ENCODE results near the gene PRKG1. TPM values are rescaled to one million over a fixed set of nuclear protein-coding genes. Genes with fewer than 3 reads are reported as not detected.

Gene PRKG1
- total and polyA plus RNA-seq, 4 donors, result 0.46 to 5.1 (median 1.5) TPM

GRCh38 chr10:51080311-51081006 is 6.2 kb downstream of the PRKG1 start:
- Histone ChIP-seq H3K4me3 (ENCODE audit: low read depth in 1 of 3, low read length in 3 of 3) (no peak overlapping the region), H3K9ac (ENCODE audit: low read depth in 1 of 2, low read length in 2 of 2) (no peak overlapping the region), H3K27ac (ENCODE audit: low read depth in 1 of 2, low read length in 2 of 2) (no peak overlapping the region), H3K4me1 (ENCODE audit: control insufficient read depth in 4 of 4, insufficient read depth in 4 of 4, low read length in 3 of 4) (peaks cover 0 to 3% (median 0%) of the 10 kb centered on the region in 4 donors), H3K36me3 (ENCODE audit: control insufficient read depth in 4 of 4, insufficient read depth in 3 of 4, low read depth in 1 of 4, low read length in 3 of 4) (no peaks in the 10 kb centered on the region), H3K9me3 (ENCODE audit: control insufficient read depth in 4 of 4, low read length in 3 of 4) (no peaks in the 10 kb centered on the region), H3K27me3 (ENCODE audit: control insufficient read depth in 4 of 4, insufficient read depth in 4 of 4, low read length in 3 of 4) (peaks cover 0 to 9% (median 3%) of the 10 kb centered on the region in 4 donors)
- DNase-seq (ENCODE audit: low spot score), result no peak
- no peak for TF ChIP-seq FOXA1 (IDR thresholded peaks at IDR 0.05)
- TF ChIP-seq CTCF (IDR thresholded peaks at IDR 0.05; ENCODE audit: low read depth, low read length, missing input control), result no peak
- TF ChIP-seq YY1 (IDR thresholded peaks at IDR 0.05), result no peak
- no peak for TF ChIP-seq FOXA2 (IDR thresholded peaks at IDR 0.05)
- no peak for TF ChIP-seq GABPA (IDR thresholded peaks at IDR 0.05 in 1 of 2, conservative IDR thresholded peaks at IDR 0.05 in 1 of 2)
- TF ChIP-seq SP1 (IDR thresholded peaks at IDR 0.05), result no peak
- no peak for TF ChIP-seq ZBTB33 (IDR thresholded peaks at IDR 0.05)
- no peak for TF ChIP-seq ATF3 (IDR thresholded peaks at IDR 0.05)
- no peak for TF ChIP-seq EGR1 (IDR thresholded peaks at IDR 0.05; ENCODE audit: low read depth in 2 of 2)
- TF ChIP-seq HNF4G (IDR thresholded peaks at IDR 0.05), result no peak
- no peak for TF ChIP-seq REST (IDR thresholded peaks at IDR 0.05)
- no peak for TF ChIP-seq HNF4A (conservative IDR thresholded peaks at IDR 0.05)
- no peak for TF ChIP-seq NR2F2 (IDR thresholded peaks at IDR 0.05)
- no peak for TF ChIP-seq JUND (IDR thresholded peaks at IDR 0.05)
- TF ChIP-seq RXRA (IDR thresholded peaks at IDR 0.05), result no peak
- TF ChIP-seq RAD21 (IDR thresholded peaks at IDR 0.05), result no peak
- no peak for TF ChIP-seq TAF1 (conservative IDR thresholded peaks at IDR 0.05)
- 57% methylated on average over 5 of the region's 5 CpGs for WGBS
